ENCODE data around the gene EEF1E1.

DNA sequence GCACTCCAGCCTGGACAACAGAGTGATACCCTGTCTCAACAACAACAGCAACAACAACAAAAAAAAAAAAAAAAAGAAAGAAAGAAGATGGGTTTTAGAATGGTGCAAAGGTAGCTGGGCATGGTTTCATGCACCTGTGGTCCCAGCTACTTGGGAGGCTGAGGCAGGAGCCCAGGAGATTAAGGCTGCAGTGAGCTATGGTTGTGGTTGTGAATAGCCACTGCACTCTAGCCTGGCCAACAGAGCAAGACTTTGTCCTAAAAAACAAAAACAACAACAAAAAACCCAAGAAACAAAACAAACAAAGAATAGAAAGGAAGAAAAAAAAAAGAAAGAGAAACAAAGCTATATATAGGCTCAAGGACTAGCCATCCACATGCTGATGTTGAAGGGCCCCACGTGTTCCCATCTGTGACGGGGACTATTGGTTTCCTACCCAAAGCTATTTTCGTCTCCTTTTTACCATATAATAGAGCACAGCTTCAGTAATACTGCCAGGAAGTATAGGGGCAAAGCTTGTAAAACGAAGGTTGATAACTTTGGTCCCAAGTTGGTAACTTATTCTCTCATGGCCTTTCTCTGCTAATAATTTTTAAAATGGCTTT is 7.9 kb upstream of the EEF1E1 start:
- TF ChIP-seq POLR2A (IDR thresholded peaks at IDR 0.05): no peak
- TF ChIP-seq, protein P1, sequence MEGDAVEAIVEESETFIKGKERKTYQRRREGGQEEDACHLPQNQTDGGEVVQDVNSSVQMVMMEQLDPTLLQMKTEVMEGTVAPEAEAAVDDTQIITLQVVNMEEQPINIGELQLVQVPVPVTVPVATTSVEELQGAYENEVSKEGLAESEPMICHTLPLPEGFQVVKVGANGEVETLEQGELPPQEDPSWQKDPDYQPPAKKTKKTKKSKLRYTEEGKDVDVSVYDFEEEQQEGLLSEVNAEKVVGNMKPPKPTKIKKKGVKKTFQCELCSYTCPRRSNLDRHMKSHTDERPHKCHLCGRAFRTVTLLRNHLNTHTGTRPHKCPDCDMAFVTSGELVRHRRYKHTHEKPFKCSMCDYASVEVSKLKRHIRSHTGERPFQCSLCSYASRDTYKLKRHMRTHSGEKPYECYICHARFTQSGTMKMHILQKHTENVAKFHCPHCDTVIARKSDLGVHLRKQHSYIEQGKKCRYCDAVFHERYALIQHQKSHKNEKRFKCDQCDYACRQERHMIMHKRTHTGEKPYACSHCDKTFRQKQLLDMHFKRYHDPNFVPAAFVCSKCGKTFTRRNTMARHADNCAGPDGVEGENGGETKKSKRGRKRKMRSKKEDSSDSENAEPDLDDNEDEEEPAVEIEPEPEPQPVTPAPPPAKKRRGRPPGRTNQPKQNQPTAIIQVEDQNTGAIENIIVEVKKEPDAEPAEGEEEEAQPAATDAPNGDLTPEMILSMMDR (IDR thresholded peaks at IDR 0.05): no peak
